ENCODE results near the gene CCDC137. TPM values are rescaled to one million over a fixed set of nuclear protein-coding genes. Genes with fewer than 3 reads are reported as not detected.

The CCDC137 gene
- total and polyA plus RNA-seq, 2 donors (not counting 3 experiments of a cell fraction or from before 2014, with no cell fraction given), result 12.9 to 32.2 TPM

- H3K27me3 ChIP-seq (ENCODE audit: control insufficient read depth in 2 of 2, insufficient read depth in 2 of 2, low read length in 2 of 2), result no peaks in the 10 kb centered on the region
- ChIA-PET POLR2A (interaction anchor here (2.1 kb wide), 1 partner anchor 21 kb away, joined by 4 read pairs; no protein-coding TSS in a partner anchor), CTCF (no interaction called here)
- no TSS peak for BruUV-seq (replicated peaks)
- DNase-seq (ENCODE audit: low read depth, low spot score), result peak; percentile 53
- no peak for TF ChIP-seq MAX (IDR thresholded peaks at IDR 0.05; ENCODE audit: insufficient read depth, insufficient read length)
- no peak for TF ChIP-seq EZH2 (IDR thresholded peaks at IDR 0.05; ENCODE audit: borderline replicate concordance, low read depth, low read length, severe bottlenecking)
- no peak for TF ChIP-seq POLR2AphosphoS5 (IDR thresholded peaks at IDR 0.05; ENCODE audit: insufficient read depth, low read depth, low read length)
- TF ChIP-seq CTCF (IDR thresholded peaks at IDR 0.05; ENCODE audit: extremely low read depth in 1 of 2, insufficient read depth in 1 of 2, low read depth in 1 of 2, low read length in 2 of 2), result no peak
- TF ChIP-seq POLR2A (IDR thresholded peaks at IDR 0.05; ENCODE audit: low read depth, low read length), result no peak
- TF ChIP-seq MYC (IDR thresholded peaks at IDR 0.05; ENCODE audit: low read depth, low read length), result no peak
- no peak for TF ChIP-seq FOS (IDR thresholded peaks at IDR 0.05; ENCODE audit: borderline replicate concordance, insufficient read depth, low read length)
- no peak for TF ChIP-seq GATA2 (IDR thresholded peaks at IDR 0.05; ENCODE audit: insufficient read depth, insufficient read length, low read depth, low read length)
- no peak for TF ChIP-seq JUN (IDR thresholded peaks at IDR 0.05; ENCODE audit: borderline replicate concordance, insufficient read depth, insufficient read length, low read depth)
- peak overlapping the region; percentile 13 for H2AFZ ChIP-seq (ENCODE audit: low read depth, low read length)
- peaks cover 9% of the 10 kb centered on the region for H3K4me1 ChIP-seq (ENCODE audit: control insufficient read depth, extremely low read depth, insufficient read depth, low read length)
- peak; percentile 70 for FAIRE-seq
- no peaks in the 10 kb centered on the region for H3K9me3 ChIP-seq (replicated peaks; ENCODE audit: control insufficient read depth, insufficient read depth, low read length)
- intact Hi-C loops (cut with micrococcal nuclease), result no loop called here
- no peaks in the 10 kb centered on the region for H3K36me3 ChIP-seq (ENCODE audit: control insufficient read depth in 2 of 2, extremely low read depth in 1 of 2, insufficient read depth in 2 of 2, low read length in 2 of 2)
- H3K79me2 ChIP-seq (ENCODE audit: control insufficient read depth, insufficient read depth, low read length), result no peaks in the 10 kb centered on the region
- H3K9ac ChIP-seq (replicated peaks; ENCODE audit: extremely low read depth, insufficient read depth, low read length), result no peak overlapping the region
- dilution Hi-C loops (cut with MboI; ENCODE audit: extremely low pct_ligation_motif_present, low sequenced_read_pairs), result no loop called here
- H4K20me1 ChIP-seq (replicated peaks; ENCODE audit: control insufficient read depth, extremely low read depth, insufficient read depth, low read length), result no peaks in the 10 kb centered on the region
- no peak overlapping the region for H3K4me2 ChIP-seq (ENCODE audit: insufficient read depth, low read length)
- H3K4me3 ChIP-seq (replicated peaks in 1 of 3; ENCODE audit: insufficient read depth in 1 of 3, low read depth in 1 of 3, low read length in 3 of 3), result no peak overlapping the region
- H3K9me1 ChIP-seq (replicated peaks; ENCODE audit: control insufficient read depth, extremely low read depth, insufficient read depth, low read length), result no peaks in the 10 kb centered on the region
- no peak overlapping the region for H3K27ac ChIP-seq (ENCODE audit: insufficient read depth, low read depth, low read length)
Observed at GRCh38 chr17:81656835-81657234, 9.7 kb upstream of the CCDC137 start.
